C4-2B (cell line): ENCODE results near the gene FASTKD2.

Experiments used
- ZFX ChIP-seq: fragments of 450-650 bp; IDR thresholded peaks from 2 replicates; pipeline ENCODE4 v1.6.1; 2017
- TF ChIP-seq, protein P1 (sequence below): fragments of 450-650 bp; conservative IDR thresholded peaks from 2 replicates; pipeline ENCODE4 v1.5.1; 2017; ENCODE audit warnings: mild to moderate bottlenecking

GRCh38 chr2:206774871-206775270 is 9.5 kb downstream of the FASTKD2 start:
- TF ChIP-seq, protein P1, sequence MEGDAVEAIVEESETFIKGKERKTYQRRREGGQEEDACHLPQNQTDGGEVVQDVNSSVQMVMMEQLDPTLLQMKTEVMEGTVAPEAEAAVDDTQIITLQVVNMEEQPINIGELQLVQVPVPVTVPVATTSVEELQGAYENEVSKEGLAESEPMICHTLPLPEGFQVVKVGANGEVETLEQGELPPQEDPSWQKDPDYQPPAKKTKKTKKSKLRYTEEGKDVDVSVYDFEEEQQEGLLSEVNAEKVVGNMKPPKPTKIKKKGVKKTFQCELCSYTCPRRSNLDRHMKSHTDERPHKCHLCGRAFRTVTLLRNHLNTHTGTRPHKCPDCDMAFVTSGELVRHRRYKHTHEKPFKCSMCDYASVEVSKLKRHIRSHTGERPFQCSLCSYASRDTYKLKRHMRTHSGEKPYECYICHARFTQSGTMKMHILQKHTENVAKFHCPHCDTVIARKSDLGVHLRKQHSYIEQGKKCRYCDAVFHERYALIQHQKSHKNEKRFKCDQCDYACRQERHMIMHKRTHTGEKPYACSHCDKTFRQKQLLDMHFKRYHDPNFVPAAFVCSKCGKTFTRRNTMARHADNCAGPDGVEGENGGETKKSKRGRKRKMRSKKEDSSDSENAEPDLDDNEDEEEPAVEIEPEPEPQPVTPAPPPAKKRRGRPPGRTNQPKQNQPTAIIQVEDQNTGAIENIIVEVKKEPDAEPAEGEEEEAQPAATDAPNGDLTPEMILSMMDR: no peak
- no peak for TF ChIP-seq ZFX
